Upper lobe of right lung (tissue), 1 donor: ENCODE results near the gene MMP19. TPM values are rescaled to one million over a fixed set of nuclear protein-coding genes. Genes with fewer than 3 reads are reported as not detected.

Experiments
- ATAC-seq: fragments of 200-7000 bp; cut with Tn5 transposase; one replicate; pipeline ENCODE4 v1.9.1; 2020; ENCODE audit warnings: mild to moderate bottlenecking, moderate library complexity
- DNase-seq: peaks from one replicate; pipeline ENCODE4 v3.0.0-alpha.2; 2020
- H3K27ac ChIP-seq: fragments of 200-600 bp; one replicate; pipeline ENCODE4 v1.8.0; 2022
- H3K27me3 ChIP-seq: fragments of 200-600 bp; one replicate; pipeline ENCODE4 v1.8.0; 2022; ENCODE audit warnings: mild to moderate bottlenecking
- H3K36me3 ChIP-seq: fragments of 200-600 bp; one replicate; pipeline ENCODE4 v1.8.0; 2022
- H3K4me1 ChIP-seq: fragments of 200-600 bp; one replicate; pipeline ENCODE4 v1.8.0; 2022
- H3K4me3 ChIP-seq: fragments of 200-600 bp; one replicate; pipeline ENCODE4 v1.8.0; 2022; ENCODE audit warnings: mild to moderate bottlenecking
- H3K9me3 ChIP-seq: fragments of 200-600 bp; one replicate; pipeline ENCODE4 v1.8.0; 2022
- intact Hi-C: fragments of 100-400 bp; cut with DNase I; formaldehyde crosslinking; loops from one replicate; pipeline ENCODE4 v1.11.0; 2022
- total RNA-seq: library from RNA; stranded (reverse); fragmentation: NEBNext Ultra II Directional; extraction: Animal tissue kit (Norgen Biotek cat#: 25700); gene quantifications from one replicate; pipeline ENCODE4 v1.2.1, GENCODE V29; 2021
- TF ChIP-seq, protein P1 (sequence below): fragments of 200-600 bp; IDR thresholded peaks from one replicate; pipeline ENCODE4 v1.8.0; 2022; ENCODE audit warnings: antibody characterized with exemption
- donor health status: DM: no; HTN: yes; CAD: no; lungs with severe emphysema.

MMP19 gene
- total RNA-seq, 1 donor from 2014 or later: 30.2 TPM

DNA sequence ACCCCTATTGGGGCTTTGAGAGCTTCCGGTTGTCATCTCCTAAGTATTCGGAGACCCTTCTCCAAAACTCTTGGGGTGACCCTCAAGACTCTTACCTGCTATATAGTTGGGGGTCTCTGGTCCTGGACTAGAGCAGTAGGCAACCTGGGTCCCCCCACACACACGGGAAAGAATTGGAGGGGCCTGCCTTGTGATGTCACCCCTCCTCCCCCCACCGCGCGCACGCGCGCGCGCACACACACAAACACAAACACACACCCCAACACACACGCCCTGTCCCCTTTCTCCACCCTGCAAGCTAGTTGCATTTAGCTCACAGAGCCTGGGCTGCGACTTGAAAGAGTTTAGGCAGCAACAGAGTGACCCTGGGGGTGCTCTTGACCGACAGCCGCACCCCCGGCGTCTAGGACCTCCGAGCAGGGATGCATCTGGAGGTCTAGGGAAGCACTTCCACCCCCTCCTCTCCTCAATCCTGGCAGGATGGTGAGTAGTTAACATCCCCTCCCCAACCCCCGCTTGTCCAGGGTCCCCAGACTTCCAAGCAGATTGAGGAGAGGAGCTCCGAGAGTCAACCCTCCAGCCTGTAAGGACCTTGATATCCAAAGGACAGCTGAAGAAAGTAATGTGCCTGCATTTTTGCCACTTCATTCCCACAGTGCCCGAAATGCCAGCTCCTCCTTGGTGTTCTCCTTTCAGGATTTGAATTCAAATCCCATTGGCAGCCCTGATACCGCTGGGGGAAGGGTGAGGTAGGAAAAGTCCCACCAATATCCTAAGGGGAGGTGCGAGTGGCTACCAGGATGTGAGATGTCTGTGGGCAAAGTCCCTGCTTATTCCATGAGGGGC lies 11.9 kb downstream of the MMP19 start:
- TF ChIP-seq, protein P1, sequence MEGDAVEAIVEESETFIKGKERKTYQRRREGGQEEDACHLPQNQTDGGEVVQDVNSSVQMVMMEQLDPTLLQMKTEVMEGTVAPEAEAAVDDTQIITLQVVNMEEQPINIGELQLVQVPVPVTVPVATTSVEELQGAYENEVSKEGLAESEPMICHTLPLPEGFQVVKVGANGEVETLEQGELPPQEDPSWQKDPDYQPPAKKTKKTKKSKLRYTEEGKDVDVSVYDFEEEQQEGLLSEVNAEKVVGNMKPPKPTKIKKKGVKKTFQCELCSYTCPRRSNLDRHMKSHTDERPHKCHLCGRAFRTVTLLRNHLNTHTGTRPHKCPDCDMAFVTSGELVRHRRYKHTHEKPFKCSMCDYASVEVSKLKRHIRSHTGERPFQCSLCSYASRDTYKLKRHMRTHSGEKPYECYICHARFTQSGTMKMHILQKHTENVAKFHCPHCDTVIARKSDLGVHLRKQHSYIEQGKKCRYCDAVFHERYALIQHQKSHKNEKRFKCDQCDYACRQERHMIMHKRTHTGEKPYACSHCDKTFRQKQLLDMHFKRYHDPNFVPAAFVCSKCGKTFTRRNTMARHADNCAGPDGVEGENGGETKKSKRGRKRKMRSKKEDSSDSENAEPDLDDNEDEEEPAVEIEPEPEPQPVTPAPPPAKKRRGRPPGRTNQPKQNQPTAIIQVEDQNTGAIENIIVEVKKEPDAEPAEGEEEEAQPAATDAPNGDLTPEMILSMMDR: no peak
- H3K36me3 ChIP-seq: no peaks in the 10 kb centered on the region
- no peaks in the 10 kb centered on the region for H3K9me3 ChIP-seq
- H3K27me3 ChIP-seq: no peaks in the 10 kb centered on the region
- peak overlapping the region; percentile 90 for H3K27ac ChIP-seq
- ATAC-seq (peak; percentile 55), DNase-seq (peak; percentile 85)
- intact Hi-C loops: loop anchor here (10.0 kb wide), 1 partner anchor 94 kb away; the partner anchor contains the start of gene PYM1
- H3K4me1 ChIP-seq: peaks cover 40% of the 10 kb centered on the region
- peak overlapping the region; percentile 82 for H3K4me3 ChIP-seq

DNA sequence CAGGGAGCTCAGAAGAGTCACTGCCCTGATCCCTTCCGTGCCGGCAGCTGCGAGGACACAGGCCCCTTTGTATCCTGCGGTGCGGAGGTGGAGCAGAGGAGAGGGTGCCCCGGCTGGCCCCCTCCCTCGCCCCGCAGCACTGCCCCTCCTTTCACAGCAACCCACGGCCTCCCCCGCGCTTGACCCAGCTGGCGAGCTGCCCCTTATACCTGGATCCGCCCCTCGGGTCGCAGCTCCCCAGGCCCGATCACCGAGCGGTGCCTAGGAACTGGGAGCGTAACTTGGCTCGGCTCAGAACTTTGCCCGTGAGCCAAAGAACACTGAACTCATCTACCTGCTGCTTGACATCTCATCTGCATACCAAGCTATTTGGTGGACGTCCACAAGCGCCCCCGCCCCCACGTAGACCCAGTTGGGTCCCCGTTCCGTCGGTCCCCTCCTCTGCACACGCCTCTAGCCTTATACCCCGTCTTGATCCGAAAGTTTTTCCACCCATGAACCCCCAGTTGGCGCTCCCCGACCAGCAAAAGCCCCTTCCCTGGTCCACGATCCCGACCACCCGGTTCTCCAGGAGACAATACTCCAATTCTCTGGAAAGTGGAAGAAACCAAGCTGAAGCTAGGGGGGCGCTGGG lies 12.7 kb downstream of the MMP19 start:
- intact Hi-C loops: loop anchor here (10.0 kb wide), 1 partner anchor 95 kb away; the partner anchor contains the start of gene PYM1
- TF ChIP-seq, protein P1: no peak
- Histone ChIP-seq H3K4me1 (peaks cover 46% of the 10 kb centered on the region), H3K27me3 (no peaks in the 10 kb centered on the region), H3K9me3 (no peaks in the 10 kb centered on the region), H3K27ac (peak overlapping the region; percentile 90), H3K4me3 (peak overlapping the region; percentile 82), H3K36me3 (no peaks in the 10 kb centered on the region)
- DNase-seq (peak; percentile 84), ATAC-seq (peak; percentile 39)

DNA sequence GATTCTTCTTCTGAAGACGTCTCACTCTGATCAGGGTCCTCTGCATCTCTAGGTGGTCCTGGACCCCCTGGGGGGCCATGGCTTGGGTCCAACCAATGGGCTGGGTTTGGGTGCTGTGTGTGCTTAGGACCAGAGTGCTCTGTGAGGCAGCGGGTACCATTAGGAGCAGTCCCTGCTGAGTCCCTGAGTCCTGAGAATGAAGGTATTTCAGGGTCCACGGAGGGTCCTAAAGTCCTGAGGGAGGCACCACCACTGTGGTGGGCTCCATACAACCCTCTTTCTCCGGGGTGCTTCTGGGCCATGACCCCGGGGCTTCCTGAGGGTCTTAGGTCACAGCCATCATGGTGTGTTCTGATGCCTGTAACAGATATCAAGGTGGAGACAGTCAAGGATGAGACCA lies 14.4 kb downstream of the MMP19 start:
- TF ChIP-seq, protein P1: no peak
- intact Hi-C loops: no loop called here
- peaks cover 51% of the 10 kb centered on the region for H3K4me1 ChIP-seq
- H3K36me3 ChIP-seq: peaks cover under 1% of the 10 kb centered on the region
- peak overlapping the region; percentile 89 for H3K27ac ChIP-seq
- DNase-seq (no peak), ATAC-seq (no peak)
- H3K27me3 ChIP-seq: no peaks in the 10 kb centered on the region
- no peaks in the 10 kb centered on the region for H3K9me3 ChIP-seq
- peak overlapping the region; percentile 82 for H3K4me3 ChIP-seq

DNA sequence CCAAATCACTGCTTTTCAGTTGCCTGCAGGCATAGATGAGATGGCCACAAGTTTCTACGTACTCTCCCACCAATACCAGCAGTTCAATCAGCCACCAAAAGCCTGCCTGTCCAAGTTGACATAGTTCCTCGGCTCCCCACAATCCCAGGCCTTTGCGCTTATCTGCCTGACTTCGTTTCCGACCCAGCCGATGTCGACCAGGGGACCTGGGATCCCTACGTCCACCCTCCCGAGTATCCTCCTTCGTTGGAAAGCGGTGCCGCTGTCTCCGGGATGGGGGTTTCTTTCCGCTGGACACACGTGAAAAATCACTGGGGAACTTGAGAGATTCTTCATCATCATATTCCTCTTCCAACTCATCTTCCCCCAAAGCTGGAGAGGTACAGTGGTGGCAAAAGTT lies 14.9 kb downstream of the MMP19 start:
- H3K4me3 ChIP-seq: peak overlapping the region; percentile 82
- TF ChIP-seq, protein P1: no peak
- peak overlapping the region; percentile 3 for H3K27ac ChIP-seq
- H3K4me1 ChIP-seq: peaks cover 51% of the 10 kb centered on the region
- H3K9me3 ChIP-seq: no peaks in the 10 kb centered on the region
- DNase-seq: no peak
- no peaks in the 10 kb centered on the region for H3K27me3 ChIP-seq
- peaks cover 6% of the 10 kb centered on the region for H3K36me3 ChIP-seq
- intact Hi-C loops: no loop called here
- no peak for ATAC-seq

DNA sequence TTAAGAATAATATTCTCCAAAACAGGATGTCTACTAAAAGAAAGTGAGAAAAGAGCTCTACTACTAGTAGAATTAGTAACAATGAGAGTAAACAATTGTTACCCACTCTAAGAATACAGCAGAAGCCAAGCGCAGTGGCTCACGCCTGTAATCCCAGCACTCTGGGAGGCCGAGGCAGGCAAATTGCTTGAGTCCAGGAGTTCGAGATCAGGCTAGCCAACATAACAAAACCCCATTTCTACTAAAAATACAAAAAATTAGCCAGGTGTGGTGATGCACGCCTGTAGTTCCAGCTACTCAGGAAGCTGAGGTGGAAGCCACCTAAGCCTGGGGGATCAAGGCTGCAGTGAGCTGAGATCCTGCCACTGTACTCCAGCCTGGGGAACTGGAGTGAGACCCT lies 18.0 kb downstream of the MMP19 start:
- TF ChIP-seq, protein P1: no peak
- Histone ChIP-seq H3K4me3 (no peak overlapping the region), H3K27me3 (no peaks in the 10 kb centered on the region), H3K36me3 (peaks cover 36% of the 10 kb centered on the region), H3K4me1 (peaks cover 39% of the 10 kb centered on the region), H3K27ac (no peak overlapping the region), H3K9me3 (no peaks in the 10 kb centered on the region)
- DNase-seq (no peak), ATAC-seq (no peak)
- intact Hi-C loops: no loop called here
